Measurements from ENCODE around the gene SIN3A.
A peak's percentile ranks its signal among the peaks of the same experiment; 100 is the strongest.
"Not testable (repeated sequence)": the region's sequence is repeated elsewhere in the genome, so short reads cannot be mapped to it uniquely, and the experiment has no call there.

The SIN3A gene

GRCh38 chr15:75335705-75336355 lies 115.7 kb downstream of the SIN3A start, which contains the start of gene COMMD4:
Gene COMMD4, plus strand, starts transcription at chr15:75336063. Its CDS starts 27 bp downstream, at chr15:75336090.
- DNase-seq (ENCODE audit: low read depth in 2 of 2), result peak; percentile 80 to 85

- no peak for DNase-seq (ENCODE audit: low read depth in 2 of 2)
These were observed 116.2 kb downstream of the SIN3A start for GRCh38 chr15:75335313-75335704.

GRCh38 chr15:75333654-75334419 lies 117.7 kb downstream of the SIN3A start:
- DNase-seq (ENCODE audit: low read depth in 2 of 2), result not testable (repeated sequence)

- not testable (repeated sequence) for DNase-seq (ENCODE audit: low read depth in 2 of 2)
These were observed 119.4 kb downstream of the SIN3A start for GRCh38 chr15:75332093-75332492.

- no peak for DNase-seq (ENCODE audit: low read depth in 2 of 2)
These were observed 121.9 kb downstream of the SIN3A start for GRCh38 chr15:75329571-75329970.

GRCh38 chr15:75328493-75329314 lies 122.8 kb downstream of the SIN3A start:
- DNase-seq (ENCODE audit: low read depth in 2 of 2), result no peak

GRCh38 chr15:75327491-75327890 lies 124.0 kb downstream of the SIN3A start:
- DNase-seq (ENCODE audit: low read depth in 2 of 2), result no peak

- no peak for DNase-seq (ENCODE audit: low read depth in 2 of 2)
These were observed 124.5 kb downstream of the SIN3A start for GRCh38 chr15:75327005-75327404.

GRCh38 chr15:75325922-75326321 lies 125.6 kb downstream of the SIN3A start:
- no peak for DNase-seq (ENCODE audit: low read depth in 2 of 2)

GRCh38 chr15:75321711-75322110 lies 129.8 kb downstream of the SIN3A start:
- no peak for DNase-seq (ENCODE audit: low read depth in 2 of 2)

Data from stimulated activated CD4-positive, alpha-beta T cell treated with anti-CD3 and anti-CD28 coated beads, Interleukin-12 subunit alpha, Interleukin-12 subunit beta, amount 100 ng/mL, for 24 hours (primary cell).